ENCODE data around the gene ASTN2.

Gene ASTN2

GRCh38 chr9:116585896-116586295 is 829.0 kb downstream of the ASTN2 start:
- no peak for DNase-seq

GRCh38 chr9:116585204-116585603 is 829.7 kb downstream of the ASTN2 start:
- DNase-seq: no peak

GRCh38 chr9:116580853-116581252 is 834.0 kb downstream of the ASTN2 start:
- DNase-seq: no peak

- DNase-seq: no peak
These were observed 838.5 kb downstream of the ASTN2 start for GRCh38 chr9:116576386-116576785.

GRCh38 chr9:116574027-116574679 is 840.7 kb downstream of the ASTN2 start:
- DNase-seq: no peak

GRCh38 chr9:116572095-116572748 is 842.6 kb downstream of the ASTN2 start:
- peak; percentile 61 for DNase-seq

- DNase-seq: no peak
These were observed 845.7 kb downstream of the ASTN2 start for GRCh38 chr9:116569111-116569510.

- DNase-seq: no peak
These were observed 848.0 kb downstream of the ASTN2 start for GRCh38 chr9:116566677-116567488.

- no peak for DNase-seq
These were observed 848.9 kb downstream of the ASTN2 start for GRCh38 chr9:116565986-116566385.

GRCh38 chr9:116564266-116564793 is 850.5 kb downstream of the ASTN2 start:
- DNase-seq: no peak

- DNase-seq: no peak
These were observed 855.9 kb downstream of the ASTN2 start for GRCh38 chr9:116558818-116559540.

- no peak for DNase-seq
These were observed 856.8 kb downstream of the ASTN2 start for GRCh38 chr9:116558035-116558434.

- no peak for DNase-seq
These were observed 859.2 kb downstream of the ASTN2 start for GRCh38 chr9:116555556-116556155.

- no peak for DNase-seq
These were observed 859.7 kb downstream of the ASTN2 start for GRCh38 chr9:116555119-116555518.

- no peak for DNase-seq
These were observed 864.0 kb downstream of the ASTN2 start for GRCh38 chr9:116550696-116551436.

GRCh38 chr9:116549786-116550660 is 864.8 kb downstream of the ASTN2 start:
- no peak for DNase-seq

GRCh38 chr9:116549061-116549664 is 865.7 kb downstream of the ASTN2 start:
- DNase-seq: peak; percentile 83

- DNase-seq: no peak
These were observed 867.0 kb downstream of the ASTN2 start for GRCh38 chr9:116547729-116548426.

Data from T1000 (cell line).